ENCODE measurements around the gene UGGT2.
"Not testable (repeated sequence)": the region's sequence is repeated elsewhere in the genome, so short reads cannot be mapped to it uniquely, and the experiment has no call there.

The UGGT2 gene

GRCh38 chr13:95781016-95781415 is 272.2 kb downstream of the UGGT2 start:
- H3K4me1 ChIP-seq (ENCODE audit: insufficient read depth, low read length), result peaks cover 7% of the 10 kb centered on the region; the same call in 1 of the 2 replicates
- no peak overlapping the region for H3K9ac ChIP-seq (ENCODE audit: low read depth, low read length)
- H3K36me3 ChIP-seq (ENCODE audit: insufficient read depth, low read length), result no peaks in the 10 kb centered on the region
- no peaks in the 10 kb centered on the region for H3K9me3 ChIP-seq (ENCODE audit: control insufficient read depth, insufficient read depth, low read length)

GRCh38 chr13:95779522-95779921 is 273.7 kb downstream of the UGGT2 start:
- H3K36me3 ChIP-seq (ENCODE audit: insufficient read depth, low read length), result no peaks in the 10 kb centered on the region
- no peak overlapping the region for H3K9ac ChIP-seq (ENCODE audit: low read depth, low read length)
- no peaks in the 10 kb centered on the region for H3K9me3 ChIP-seq (ENCODE audit: control insufficient read depth, insufficient read depth, low read length)
- H3K4me1 ChIP-seq (ENCODE audit: insufficient read depth, low read length), result peaks cover 6% of the 10 kb centered on the region; the same call in 1 of the 2 replicates

DNA sequence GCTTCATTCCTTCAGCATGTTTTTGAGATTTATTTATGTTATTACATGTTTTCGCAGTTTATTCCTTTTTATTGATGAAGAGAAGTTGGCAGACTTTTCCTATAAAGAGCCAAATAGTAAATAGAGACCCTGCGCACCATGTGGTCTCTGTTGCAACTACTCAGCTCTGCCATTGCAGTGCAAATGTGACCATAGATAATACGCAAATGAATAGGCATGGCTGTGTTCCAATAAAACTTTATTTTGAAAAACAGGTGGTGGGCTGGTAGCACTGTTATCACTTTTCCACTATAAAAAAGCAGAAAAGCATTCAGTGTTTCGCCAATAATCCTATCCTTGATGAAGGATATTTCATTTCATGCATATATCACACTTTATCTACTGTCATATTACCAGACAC is 281.3 kb downstream of the UGGT2 start:
- H3K9me3 ChIP-seq (ENCODE audit: control insufficient read depth, insufficient read depth, low read length), result no peaks in the 10 kb centered on the region
- no peaks in the 10 kb centered on the region for H3K36me3 ChIP-seq (ENCODE audit: insufficient read depth, low read length)
- no peaks in the 10 kb centered on the region for H3K4me1 ChIP-seq (ENCODE audit: insufficient read depth, low read length)
- H3K9ac ChIP-seq (ENCODE audit: low read depth, low read length), result no peak overlapping the region

GRCh38 chr13:95763601-95764000 is 289.6 kb downstream of the UGGT2 start:
- Histone ChIP-seq H3K36me3 (ENCODE audit: insufficient read depth, low read length) (peaks cover 6% of the 10 kb centered on the region; the same call in 1 of the 2 replicates), H3K4me1 (ENCODE audit: insufficient read depth, low read length) (no peaks in the 10 kb centered on the region), H3K9ac (ENCODE audit: low read depth, low read length) (no peak overlapping the region), H3K9me3 (ENCODE audit: control insufficient read depth, insufficient read depth, low read length) (no peaks in the 10 kb centered on the region)

GRCh38 chr13:95762626-95763025 is 290.6 kb downstream of the UGGT2 start:
- H3K9me3 ChIP-seq (ENCODE audit: control insufficient read depth, insufficient read depth, low read length); H3K9ac ChIP-seq (ENCODE audit: low read depth, low read length); H3K36me3 ChIP-seq (ENCODE audit: insufficient read depth, low read length); H3K4me1 ChIP-seq (ENCODE audit: insufficient read depth, low read length): not testable (repeated sequence)

DNA sequence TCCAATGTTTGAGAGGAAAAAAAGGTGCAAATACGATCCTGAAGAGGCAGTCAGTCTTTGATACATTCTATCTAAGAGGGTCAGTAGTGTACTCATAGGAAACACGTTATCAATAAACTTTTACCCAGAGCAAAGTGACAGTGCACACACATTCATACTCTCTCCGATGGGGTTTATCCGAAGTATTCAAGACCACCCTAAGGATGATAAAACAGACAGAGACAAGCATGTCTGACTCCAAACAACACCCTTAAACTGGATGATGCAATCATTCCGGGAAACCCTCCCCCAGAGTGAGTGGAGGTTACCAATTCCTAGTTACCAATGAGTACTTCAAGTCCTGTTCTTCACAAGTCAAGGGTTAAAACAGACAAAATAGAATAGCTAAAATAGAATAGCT is 297.1 kb downstream of the UGGT2 start:
- peaks cover 7% of the 10 kb centered on the region for H3K4me1 ChIP-seq (ENCODE audit: insufficient read depth, low read length)
- H3K36me3 ChIP-seq (ENCODE audit: insufficient read depth, low read length), result no peaks in the 10 kb centered on the region
- no peaks in the 10 kb centered on the region; the same call in 1 of the 2 replicates for H3K9me3 ChIP-seq (ENCODE audit: control insufficient read depth, insufficient read depth, low read length)
- H3K9ac ChIP-seq (ENCODE audit: low read depth, low read length), result no peak overlapping the region

DNA sequence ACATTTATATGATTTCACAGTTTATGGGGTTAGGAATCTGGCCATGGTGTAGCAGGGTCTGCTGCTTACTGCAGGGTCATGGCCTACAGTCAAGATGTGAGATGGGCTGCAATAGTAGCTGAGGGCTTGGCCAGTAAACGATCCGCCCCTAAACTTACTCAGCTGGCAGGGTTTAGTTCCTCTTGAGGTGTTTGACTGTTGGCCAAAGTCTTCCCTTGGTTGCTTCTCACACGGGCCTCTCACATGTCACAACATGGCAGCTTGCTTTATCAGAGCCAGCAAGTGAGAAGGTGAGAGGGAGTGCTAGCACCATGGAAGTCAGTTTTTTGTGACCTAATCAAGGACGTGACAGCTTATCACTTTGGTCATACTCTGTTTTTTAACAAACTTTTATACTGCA is 299.1 kb downstream of the UGGT2 start:
- no peaks in the 10 kb centered on the region for H3K36me3 ChIP-seq (ENCODE audit: insufficient read depth, low read length)
- H3K4me1 ChIP-seq (ENCODE audit: insufficient read depth, low read length), result peaks cover 7% of the 10 kb centered on the region
- H3K9me3 ChIP-seq (ENCODE audit: control insufficient read depth, insufficient read depth, low read length), result no peaks in the 10 kb centered on the region; the same call in 1 of the 2 replicates
- H3K9ac ChIP-seq (ENCODE audit: low read depth, low read length), result no peak overlapping the region

DNA sequence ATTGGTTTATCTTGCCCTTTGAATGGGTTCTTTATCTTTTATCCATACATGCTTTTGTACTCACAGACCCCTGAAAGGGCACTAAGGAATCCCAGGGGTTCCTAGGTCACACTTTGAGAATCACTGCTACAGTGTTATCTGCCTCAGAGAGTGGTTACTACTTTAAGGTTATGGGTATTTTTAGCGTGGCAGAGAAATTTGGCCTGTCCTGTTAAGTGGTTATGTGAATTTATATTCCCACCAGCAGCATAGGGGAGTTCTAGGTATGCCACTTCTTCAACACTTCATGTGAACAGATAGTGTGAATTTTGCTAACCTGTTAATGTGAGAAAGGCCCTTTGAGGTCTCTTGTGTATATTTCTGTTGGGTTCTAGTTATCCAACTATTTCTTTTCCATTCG is 300.5 kb downstream of the UGGT2 start:
- Histone ChIP-seq H3K36me3 (ENCODE audit: insufficient read depth, low read length) (no peaks in the 10 kb centered on the region), H3K9ac (ENCODE audit: low read depth, low read length) (no peak overlapping the region), H3K4me1 (ENCODE audit: insufficient read depth, low read length) (peaks cover 7% of the 10 kb centered on the region), H3K9me3 (ENCODE audit: control insufficient read depth, insufficient read depth, low read length) (no peaks in the 10 kb centered on the region; the same call in 1 of the 2 replicates)
